ENCODE measurements around the gene GNG14.

GRCh38 chr19:12698138-12698537 lies 10.3 kb downstream of the GNG14 start:
- TF ChIP-seq POLR2AphosphoS5 (IDR thresholded peaks at IDR 0.05; ENCODE audit: low read depth, low read length) (no peak), TAF1 (IDR thresholded peaks at IDR 0.05; ENCODE audit: borderline replicate concordance, insufficient read depth, low read length) (no peak), REST (IDR thresholded peaks at IDR 0.05; ENCODE audit: insufficient read depth in 1 of 2, low read depth in 2 of 2, low read length in 2 of 2) (no peak), FOXP2 (optimal IDR thresholded peaks at IDR 0.05; ENCODE audit: borderline replicate concordance, extremely low read depth, extremely low read length, insufficient read depth) (no peak), SIN3A (IDR thresholded peaks at IDR 0.05; ENCODE audit: borderline replicate concordance, insufficient read depth, low read length) (no peak)

All from PFSK-1 (cell line).